HG02870 (cell line): Measurements from ENCODE around the gene SLC35F2.

Source experiments
- ATAC-seq: cut with Tn5 transposase; IDR thresholded peaks from one replicate; pipeline ENCODE4 v1.9.1; 2021; ENCODE audit warnings: mild to moderate bottlenecking, moderate library complexity; ENCODE audit not compliant: unreplicated experiment

SLC35F2 gene

GRCh38 chr11:107743191-107743590 lies 115.4 kb downstream of the SLC35F2 start:
- ATAC-seq, result no peak

DNA sequence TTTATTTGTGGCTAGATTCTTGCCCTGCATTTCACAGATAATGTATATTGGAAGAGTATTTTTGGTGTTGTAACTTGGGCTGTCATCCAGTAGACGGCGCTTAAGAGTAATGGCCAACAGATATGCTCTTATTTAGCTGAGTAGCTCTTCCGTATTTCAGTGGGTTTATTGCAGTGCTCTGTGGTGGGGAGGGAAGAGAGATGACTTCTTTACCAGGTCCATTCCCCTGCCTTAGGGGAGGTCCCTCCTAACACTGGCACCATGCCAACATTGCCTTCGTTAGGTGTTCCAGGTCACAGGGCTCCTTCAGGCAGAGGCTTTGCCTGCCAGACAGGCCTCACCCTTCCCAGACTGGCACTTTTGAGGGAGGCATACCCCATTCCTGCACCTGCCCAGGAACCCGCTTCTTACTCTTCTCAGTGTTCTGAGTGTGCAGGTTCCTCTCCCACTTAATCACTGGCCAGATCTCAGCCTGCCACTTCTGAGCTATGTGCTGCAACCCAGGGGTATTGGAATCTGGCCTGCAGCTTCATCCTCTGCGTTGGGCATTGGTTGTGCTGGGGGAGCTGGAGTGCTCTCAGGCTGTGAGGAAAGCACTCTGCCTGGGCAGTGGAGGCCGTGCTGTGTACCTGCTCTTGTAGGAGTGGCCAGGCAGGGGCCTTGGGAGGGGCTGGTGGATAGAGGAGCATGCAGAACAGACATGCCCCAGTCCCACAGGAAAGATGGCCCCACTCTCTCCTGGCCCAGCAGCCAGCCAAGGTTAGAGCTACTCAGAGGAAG lies 117.4 kb downstream of the SLC35F2 start:
- peak; percentile 97 for ATAC-seq
